Muscle of leg (tissue), 11 donors: ENCODE results near the gene PLEKHH2. TPM values are rescaled to one million over a fixed set of nuclear protein-coding genes. Genes with fewer than 3 reads are reported as not detected.
"Not testable (repeated sequence)": the region's sequence is repeated elsewhere in the genome, so short reads cannot be mapped to it uniquely, and the experiment has no call there.

Experiments
- DNase-seq: peaks from one replicate; pipeline ENCODE4 v3.0.0; 2013
- H3K27ac ChIP-seq: one replicate; pipeline ENCODE4 v1.5.1; 2013; ENCODE audit warnings: mild to moderate bottlenecking, low read length, control low read depth
- H3K27me3 ChIP-seq: one replicate; pipeline ENCODE4 v1.6.1; 2013; ENCODE audit warnings: low read length; ENCODE audit not compliant: control insufficient read depth, insufficient read depth
- H3K36me3 ChIP-seq: one replicate; pipeline ENCODE4 v1.6.1; 2013; ENCODE audit warnings: low read length; ENCODE audit not compliant: control insufficient read depth, insufficient read depth
- H3K4me1 ChIP-seq: one replicate; pipeline ENCODE4 v1.6.1; 2013; ENCODE audit warnings: low read length; ENCODE audit not compliant: control insufficient read depth, insufficient read depth
- H3K4me3 ChIP-seq: one replicate; pipeline ENCODE4 v1.5.1; 2013; ENCODE audit warnings: low read length, control low read depth
- H3K9me3 ChIP-seq: replicated peaks from 2 replicates; pipeline ENCODE4 v1.6.1; 2013; ENCODE audit warnings: low read depth, low read length; ENCODE audit not compliant: control insufficient read depth
- WGBS: methylation state at CpG from one replicate; pipeline ENCODE4 v1.1.5; 2013; ENCODE audit warnings: missing lambda C conversion rate; ENCODE audit not compliant: insufficient coverage; 5-methylcytosine and 5-hydroxymethylcytosine counted together
- polyA plus RNA-seq, 8 donors: library from polyadenylated mRNA; unstranded; fragments of 120-200 nt; gene quantifications; one replicate each; pipeline versions ENCODE4 v1.2.1 to v1.2.3, GENCODE V29; 2013; ENCODE audit warnings: inconsistent platforms in 1 of 8, low replicate concordance in 1 of 8; ENCODE audit not compliant: insufficient read length in 8 of 8, insufficient read depth in 1 of 8
- total RNA-seq: library from RNA; stranded (reverse); fragments of 120-200 nt; gene quantifications from one replicate; pipeline ENCODE4 v1.2.4, GENCODE V29; 2013

PLEKHH2 gene
- total and polyA plus RNA-seq, 9 donors = 3.7 to 15.3 (median 7.1) TPM

DNA sequence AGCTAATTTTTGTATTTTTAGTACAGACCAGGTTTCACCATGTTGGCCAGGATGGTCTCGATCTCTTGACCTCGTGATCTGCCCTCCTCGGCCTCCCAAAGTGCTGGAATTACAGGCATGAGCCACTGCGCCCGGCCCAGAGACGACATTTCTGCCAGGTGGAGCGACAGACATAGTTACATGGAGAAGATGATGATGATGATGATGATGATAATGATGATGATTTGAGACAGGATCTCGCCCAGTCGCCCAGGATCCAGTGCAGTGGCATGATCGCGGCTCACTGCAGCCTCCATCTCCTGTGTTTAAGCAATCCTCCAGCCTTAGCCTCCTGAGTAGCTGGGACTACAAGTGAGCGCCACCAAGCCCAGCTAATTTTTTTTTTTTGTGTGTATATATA lies 907 bp upstream of the PLEKHH2 start:
- not testable (repeated sequence) for H3K4me1 ChIP-seq, H3K4me3 ChIP-seq, H3K36me3 ChIP-seq, H3K9me3 ChIP-seq, DNase-seq, H3K27ac ChIP-seq
- peaks cover 12% of the 10 kb centered on the region for H3K27me3 ChIP-seq
- WGBS = 94% methylated on average over 6 of the region's 12 CpGs

DNA sequence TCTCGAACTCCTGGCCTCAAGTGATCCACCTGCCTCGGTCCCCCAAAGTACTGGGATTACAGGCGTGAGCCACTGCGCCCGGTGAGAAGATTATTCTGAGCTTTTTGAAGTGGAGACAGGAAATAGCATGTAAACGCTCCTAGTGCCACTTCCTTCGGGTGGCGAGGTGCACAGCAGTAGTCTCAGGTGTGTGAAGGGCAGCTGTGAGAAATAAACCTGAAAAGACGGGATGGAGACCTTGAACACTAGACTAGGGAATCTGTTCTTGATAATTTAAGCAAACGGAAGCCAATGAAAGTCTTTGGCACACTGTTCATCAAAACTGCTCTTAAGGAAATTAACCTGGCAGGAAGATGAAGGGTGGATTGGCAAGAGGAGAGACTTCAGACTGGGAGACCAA lies 439 bp upstream of the PLEKHH2 start:
- Histone ChIP-seq H3K27me3 (peaks cover 12% of the 10 kb centered on the region), H3K4me1 (peaks cover 9% of the 10 kb centered on the region), H3K36me3 (no peaks in the 10 kb centered on the region), H3K4me3 (peak overlapping the region; percentile 74), H3K27ac (no peak overlapping the region), H3K9me3 (peaks cover 4% of the 10 kb centered on the region)
- WGBS = 35% methylated on average over 10 of the region's 10 CpGs
- no peak for DNase-seq

DNA sequence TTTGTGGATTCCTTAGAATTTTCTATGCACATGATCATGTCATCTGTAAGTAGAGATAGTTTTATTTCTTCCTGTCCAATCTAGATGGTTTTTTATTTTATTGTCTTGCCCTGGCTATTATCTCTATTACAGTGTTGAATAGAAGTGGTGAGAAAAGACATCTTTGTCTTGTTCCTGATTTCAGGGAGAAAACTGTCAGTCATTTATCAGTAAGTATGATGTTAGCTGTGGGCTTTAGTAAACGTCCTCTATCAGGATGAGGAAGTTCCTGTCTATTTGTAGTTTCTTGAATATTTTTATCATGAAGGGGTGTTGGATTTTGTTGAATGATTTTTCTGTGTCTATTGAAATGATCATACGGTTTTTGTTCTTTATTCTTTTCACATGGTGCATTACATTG lies 5.3 kb downstream of the PLEKHH2 start:
- no peak overlapping the region for H3K27ac ChIP-seq
- WGBS = no CpG with 5 or more reads among the region's 2 CpGs
- H3K4me1 ChIP-seq = peaks cover 4% of the 10 kb centered on the region
- H3K36me3 ChIP-seq = no peaks in the 10 kb centered on the region
- DNase-seq = no peak
- H3K4me3 ChIP-seq = no peak overlapping the region
- H3K27me3 ChIP-seq = peaks cover 3% of the 10 kb centered on the region
- H3K9me3 ChIP-seq = peaks cover 4% of the 10 kb centered on the region

DNA sequence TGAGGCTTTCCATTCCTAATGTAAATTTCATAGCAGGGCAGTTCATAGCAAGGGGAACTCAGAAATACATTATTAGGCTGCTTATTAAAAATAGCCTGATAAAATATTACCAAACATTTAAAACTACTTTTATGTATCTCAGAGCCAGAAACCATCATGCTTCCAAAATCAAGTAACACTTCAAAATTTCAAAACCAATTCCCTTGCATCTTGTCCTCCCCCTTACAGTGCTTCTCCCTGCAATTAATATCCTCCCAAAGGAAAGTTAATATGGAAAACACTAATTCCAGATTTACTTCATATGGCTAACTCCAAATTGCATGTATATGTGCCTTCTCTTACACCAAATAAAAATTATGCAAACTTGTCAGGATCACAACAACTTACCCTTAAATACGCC lies 6.6 kb downstream of the PLEKHH2 start:
- H3K4me1 ChIP-seq = no peaks in the 10 kb centered on the region
- no peak overlapping the region for H3K4me3 ChIP-seq
- peaks cover 4% of the 10 kb centered on the region for H3K9me3 ChIP-seq
- DNase-seq = no peak
- no peak overlapping the region for H3K27ac ChIP-seq
- H3K27me3 ChIP-seq = no peaks in the 10 kb centered on the region
- no peaks in the 10 kb centered on the region for H3K36me3 ChIP-seq
- WGBS = no CpG with 5 or more reads among the region's 1 CpG

DNA sequence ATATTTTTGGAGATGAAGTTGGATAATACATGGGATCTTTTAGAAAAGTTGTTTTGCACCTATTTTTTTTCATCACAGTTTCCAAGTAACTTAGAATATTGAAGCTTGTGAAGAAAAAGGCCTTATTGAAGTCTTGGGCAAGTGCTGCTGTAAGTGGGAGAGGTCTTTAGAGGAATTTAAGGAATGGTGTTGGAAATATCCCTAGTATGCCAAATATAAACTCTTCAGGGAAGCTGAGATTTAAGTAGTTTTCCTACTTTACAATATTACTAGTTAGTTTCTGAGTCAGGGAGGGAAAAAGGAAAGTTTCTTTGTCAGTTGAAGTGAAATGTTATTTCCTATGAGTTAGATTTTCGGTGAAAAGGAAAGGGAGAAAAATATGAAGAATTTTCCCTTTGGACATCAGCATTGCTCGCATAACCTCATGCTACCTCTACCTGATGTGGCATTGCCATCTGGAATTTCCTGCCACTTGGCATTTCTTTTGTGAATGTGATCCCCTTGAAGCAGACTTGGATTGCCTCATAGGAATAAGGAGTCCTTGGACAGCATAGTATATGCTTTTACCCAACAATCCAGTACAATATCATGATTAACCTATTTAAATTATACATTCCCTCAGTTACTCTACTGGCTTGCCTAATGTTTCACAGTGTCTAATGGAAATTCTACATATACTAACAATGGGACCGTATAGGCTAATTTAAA lies 12.1 kb downstream of the PLEKHH2 start:
- 80% methylated on average over 1 of the region's 3 CpGs for WGBS
- peaks cover 2% of the 10 kb centered on the region for H3K4me1 ChIP-seq
- DNase-seq = peak; percentile 91
- no peaks in the 10 kb centered on the region for H3K36me3 ChIP-seq
- no peak overlapping the region for H3K4me3 ChIP-seq
- H3K9me3 ChIP-seq = no peaks in the 10 kb centered on the region
- H3K27ac ChIP-seq = peak overlapping the region; percentile 80
- no peaks in the 10 kb centered on the region for H3K27me3 ChIP-seq

DNA sequence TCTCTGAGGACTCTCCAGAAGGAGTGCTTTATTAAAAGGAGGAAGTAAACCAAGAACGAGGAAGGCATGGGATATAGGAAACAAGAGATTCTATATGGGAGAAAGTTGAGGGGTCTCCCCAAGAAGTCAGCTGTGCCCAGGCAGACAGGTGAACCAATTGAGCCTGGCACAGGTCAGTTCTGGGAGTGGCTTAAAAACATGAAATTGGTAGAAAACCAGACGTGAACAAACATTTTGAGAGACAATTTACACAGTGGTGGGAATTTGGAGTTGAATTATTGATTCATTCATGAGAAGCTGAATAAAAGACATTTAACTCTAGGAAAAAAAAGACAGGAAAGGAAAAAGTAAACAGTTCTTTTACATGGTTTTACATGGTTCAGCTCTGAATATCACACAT lies 16.4 kb downstream of the PLEKHH2 start:
- Histone ChIP-seq H3K9me3 (no peaks in the 10 kb centered on the region), H3K4me3 (no peak overlapping the region), H3K36me3 (no peaks in the 10 kb centered on the region), H3K4me1 (peaks cover 2% of the 10 kb centered on the region), H3K27ac (no peak overlapping the region), H3K27me3 (no peaks in the 10 kb centered on the region)
- DNase-seq = no peak
- WGBS = 86% methylated on average over 2 of the region's 2 CpGs

DNA sequence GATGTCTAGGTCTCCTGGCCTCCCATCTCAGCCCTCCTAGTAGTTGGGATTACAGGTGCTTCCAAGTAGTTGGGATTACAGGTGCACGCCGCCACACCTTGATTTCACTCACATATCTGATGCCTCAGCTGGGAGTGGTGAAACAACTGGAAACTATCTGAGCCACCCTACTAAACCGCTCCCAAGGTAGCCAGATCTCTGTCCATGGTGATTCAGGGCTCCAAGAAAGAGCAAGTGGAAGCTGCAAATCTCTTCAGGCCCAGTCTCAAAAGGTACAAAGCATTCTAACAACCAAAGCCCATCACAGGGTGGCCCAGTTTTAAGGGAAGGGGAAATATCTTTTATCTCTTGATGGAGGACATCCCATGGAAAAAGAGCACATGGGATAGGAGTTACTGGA lies 20.2 kb downstream of the PLEKHH2 start:
- no peak overlapping the region for H3K4me3 ChIP-seq
- DNase-seq = no peak
- H3K27me3 ChIP-seq = no peaks in the 10 kb centered on the region
- no peaks in the 10 kb centered on the region for H3K4me1 ChIP-seq
- no CpG with 5 or more reads among the region's 3 CpGs for WGBS
- no peaks in the 10 kb centered on the region for H3K9me3 ChIP-seq
- H3K27ac ChIP-seq = no peak overlapping the region
- H3K36me3 ChIP-seq = no peaks in the 10 kb centered on the region

DNA sequence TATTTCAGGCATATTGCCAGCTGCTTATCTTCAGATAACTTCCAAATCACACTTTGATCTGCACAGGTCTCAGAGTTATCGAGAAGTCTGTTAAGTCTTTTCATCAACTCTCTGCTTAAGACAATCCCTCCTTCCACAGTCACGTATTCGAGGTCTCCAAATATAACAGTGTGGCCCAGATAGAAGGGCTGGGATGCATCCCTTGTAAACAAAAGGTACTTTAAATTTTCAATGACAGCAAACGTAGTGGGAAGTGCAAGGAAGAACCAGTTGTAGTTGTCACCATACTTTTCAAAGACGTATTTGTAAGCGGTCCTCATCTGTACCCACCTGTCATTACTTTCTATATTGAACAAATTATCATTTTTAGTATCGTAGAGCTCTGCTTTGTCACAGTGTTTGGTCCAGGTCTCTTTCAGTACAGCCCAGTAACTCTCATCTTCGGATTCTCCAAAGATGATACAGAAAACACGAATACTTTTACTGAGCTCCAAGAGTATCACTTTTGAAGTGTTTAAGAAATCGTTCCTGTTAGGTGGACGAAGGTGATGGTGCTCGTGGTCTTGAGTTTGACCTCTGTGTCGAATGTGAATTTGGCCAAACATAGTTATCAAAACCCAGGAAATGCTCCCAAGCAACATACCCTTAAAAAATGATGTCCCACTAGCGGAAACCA lies 38.7 kb downstream of the PLEKHH2 start:
- H3K27me3 ChIP-seq = no peaks in the 10 kb centered on the region
- DNase-seq = no peak
- H3K4me1 ChIP-seq = no peaks in the 10 kb centered on the region
- H3K36me3 ChIP-seq = no peaks in the 10 kb centered on the region
- whole genome bisulfite sequencing = 78% methylated on average over 5 of the region's 14 CpGs
- peak overlapping the region; percentile 52 for H3K4me3 ChIP-seq
- H3K27ac ChIP-seq = no peak overlapping the region
- peaks cover 3% of the 10 kb centered on the region for H3K9me3 ChIP-seq

DNA sequence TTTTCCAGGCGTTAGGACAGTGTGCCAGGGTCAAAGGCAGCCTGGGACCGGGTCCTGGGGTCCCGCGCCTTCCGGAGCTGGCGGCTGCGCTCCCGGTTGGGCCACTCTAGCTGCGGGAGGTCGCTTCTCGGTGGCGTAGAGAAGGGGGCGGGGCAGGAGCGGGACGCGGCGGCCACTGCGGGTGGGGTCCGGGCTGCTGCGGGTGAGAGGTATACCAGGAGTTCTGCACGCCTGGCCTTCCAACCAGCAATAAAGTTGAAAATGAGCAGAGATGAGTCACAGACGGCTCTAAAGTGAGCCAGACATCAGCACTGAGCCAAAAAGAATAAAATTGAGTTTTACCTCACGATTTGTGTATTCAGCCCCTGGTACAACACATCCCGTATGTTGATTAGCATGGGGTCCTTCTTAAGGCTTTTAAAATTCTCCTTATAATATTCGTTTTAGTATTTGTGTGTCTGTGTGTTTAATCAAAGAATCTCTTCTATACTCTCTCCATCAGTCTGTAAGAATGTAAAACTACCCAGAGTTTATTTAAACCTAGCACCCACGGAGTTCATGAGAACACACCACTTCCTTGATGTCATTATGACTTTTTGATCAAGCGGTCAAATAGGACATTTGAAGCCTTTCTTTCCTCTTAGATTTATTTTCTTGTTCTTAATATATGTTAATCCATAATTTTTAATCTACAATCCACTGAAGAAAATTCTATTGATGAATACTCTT lies 39.4 kb downstream of the PLEKHH2 start, which contains the start of gene C1GALT1C1L:
Gene C1GALT1C1L (minus strand): TSS at position 108 of the 729 bp plus-strand sequence. CDS start 107 bp downstream, at position 1.
- Histone ChIP-seq H3K4me3 (peak within 1 kb of the TSS; percentile 52), H3K27me3 (no peaks in the 10 kb centered on the region), H3K9me3 (peaks cover 3% of the 10 kb centered on the region), H3K4me1 (no peaks in the 10 kb centered on the region), H3K27ac (no peak within 1 kb of the TSS), H3K36me3 (no peaks in the 10 kb centered on the region)
- WGBS = 2% methylated on average over 20 of the region's 27 CpGs
- DNase-seq = peak; percentile 72

DNA sequence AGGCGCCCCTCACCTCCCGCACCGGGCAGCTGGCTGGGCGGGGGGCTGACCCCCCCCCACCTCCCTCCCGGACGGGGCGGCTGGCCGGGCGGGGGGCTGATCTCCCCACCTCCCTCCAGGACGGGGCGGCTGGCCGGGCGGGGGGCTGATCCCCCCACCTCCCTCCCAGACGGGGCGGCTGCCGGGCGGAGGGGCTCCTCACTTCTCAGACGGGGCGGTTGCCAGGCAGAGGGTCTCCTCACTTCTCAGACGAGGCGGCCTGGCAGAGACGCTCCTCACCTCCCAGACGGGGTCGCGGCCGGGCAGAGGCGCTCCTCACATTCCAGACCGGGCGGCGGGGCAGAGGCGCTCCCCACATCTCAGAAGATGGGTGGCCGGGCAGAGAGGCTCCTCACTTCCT lies 40.7 kb downstream of the PLEKHH2 start:
- not testable (repeated sequence) for H3K27me3 ChIP-seq, H3K4me3 ChIP-seq, H3K36me3 ChIP-seq, H3K27ac ChIP-seq, H3K4me1 ChIP-seq, DNase-seq, H3K9me3 ChIP-seq
- WGBS = 100% methylated on average over 7 of the region's 32 CpGs
